ENCODE data around the gene DEK.
"Not testable (repeated sequence)": the region's sequence is repeated elsewhere in the genome, so short reads cannot be mapped to it uniquely, and the experiment has no call there.

DEK gene

GRCh38 chr6:18207949-18208348, 56.4 kb downstream of the DEK start:
- H3K4me3 ChIP-seq (ENCODE audit: low read depth, low read length), result no peak overlapping the region

- no peak overlapping the region for H3K4me3 ChIP-seq (ENCODE audit: low read depth, low read length)
These were observed 56.9 kb downstream of the DEK start for GRCh38 chr6:18207438-18207837.

- no peak overlapping the region for H3K4me3 ChIP-seq (ENCODE audit: low read depth, low read length)
These were observed 57.7 kb downstream of the DEK start for GRCh38 chr6:18206591-18206990.

GRCh38 chr6:18204691-18205090, 59.6 kb downstream of the DEK start:
- no peak overlapping the region for H3K4me3 ChIP-seq (ENCODE audit: low read depth, low read length)

- no peak overlapping the region for H3K4me3 ChIP-seq (ENCODE audit: low read depth, low read length)
These were observed 60.5 kb downstream of the DEK start for GRCh38 chr6:18203786-18204185.

- H3K4me3 ChIP-seq (ENCODE audit: low read depth, low read length), result no peak overlapping the region
These were observed 72.3 kb downstream of the DEK start for GRCh38 chr6:18192026-18192425.

GRCh38 chr6:18189196-18189595, 75.1 kb downstream of the DEK start:
- no peak overlapping the region for H3K4me3 ChIP-seq (ENCODE audit: low read depth, low read length)

DNA sequence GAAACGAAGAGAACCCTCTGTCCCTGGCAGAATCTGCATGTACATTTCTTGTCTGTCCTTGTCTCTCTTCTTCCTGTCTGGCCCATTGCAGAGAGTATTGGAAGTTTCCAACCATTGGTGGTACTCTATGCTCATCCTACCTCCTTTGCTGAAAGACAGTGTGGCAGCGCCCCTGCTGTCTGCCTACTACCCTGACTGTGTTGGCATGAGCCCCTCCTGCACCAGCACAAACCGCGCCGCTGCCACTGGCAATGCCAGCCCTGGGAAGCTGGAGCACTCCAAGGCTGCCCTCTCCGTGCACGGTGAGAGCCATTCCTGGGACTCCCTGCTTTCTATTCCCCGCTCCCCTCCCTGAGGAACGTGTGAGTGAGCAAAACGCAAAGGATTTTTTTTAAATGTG, 76.6 kb downstream of the DEK start:
- no peak overlapping the region for H3K4me3 ChIP-seq (ENCODE audit: low read depth, low read length)

- H3K4me3 ChIP-seq (ENCODE audit: low read depth, low read length), result no peak overlapping the region
These were observed 77.6 kb downstream of the DEK start for GRCh38 chr6:18186540-18187250.

DNA sequence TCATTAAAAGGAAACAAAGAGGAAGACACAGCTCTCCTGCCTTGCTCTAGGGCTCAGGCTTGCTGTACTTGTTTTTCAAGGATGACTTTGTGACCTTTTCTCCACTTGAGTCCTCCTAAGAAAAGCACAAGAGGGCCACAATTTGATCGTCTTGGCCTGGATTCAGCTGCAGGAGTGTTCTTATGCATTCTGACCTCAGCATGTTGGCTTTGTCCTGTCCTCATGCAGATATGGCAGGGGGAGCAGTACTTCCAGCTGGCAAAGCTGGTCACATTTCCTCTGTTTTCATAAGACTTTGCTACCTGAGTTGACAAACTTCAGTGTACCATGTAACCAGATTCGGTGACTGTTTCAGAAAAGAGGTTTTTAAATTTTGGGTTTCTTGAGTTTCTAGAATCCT, 78.3 kb downstream of the DEK start:
- H3K4me3 ChIP-seq (ENCODE audit: low read depth, low read length), result no peak overlapping the region

DNA sequence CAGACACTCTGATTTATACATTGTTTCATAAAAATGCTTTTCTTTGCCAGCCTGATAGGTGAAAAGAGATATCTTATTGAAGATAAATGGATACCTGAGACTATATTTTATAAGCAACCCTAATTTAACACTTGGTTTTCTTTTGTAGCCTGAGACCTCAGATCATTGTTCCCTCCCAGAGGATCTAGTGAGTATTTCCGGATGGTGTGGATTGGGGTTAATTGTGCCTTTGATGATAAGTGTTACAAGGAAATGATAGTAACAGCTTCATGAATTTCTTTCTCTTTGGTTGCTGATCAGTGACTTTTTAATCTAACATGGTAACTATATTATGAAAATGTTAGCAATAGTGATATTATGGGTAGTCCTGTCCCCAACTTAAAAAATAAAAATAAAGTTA, 78.7 kb downstream of the DEK start:
- H3K4me3 ChIP-seq (ENCODE audit: low read depth, low read length), result no peak overlapping the region

- no peak overlapping the region for H3K4me3 ChIP-seq (ENCODE audit: low read depth, low read length)
These were observed 80.6 kb downstream of the DEK start for GRCh38 chr6:18183766-18184165.

GRCh38 chr6:18182568-18182967, 81.8 kb downstream of the DEK start:
- no peak overlapping the region for H3K4me3 ChIP-seq (ENCODE audit: low read depth, low read length)

DNA sequence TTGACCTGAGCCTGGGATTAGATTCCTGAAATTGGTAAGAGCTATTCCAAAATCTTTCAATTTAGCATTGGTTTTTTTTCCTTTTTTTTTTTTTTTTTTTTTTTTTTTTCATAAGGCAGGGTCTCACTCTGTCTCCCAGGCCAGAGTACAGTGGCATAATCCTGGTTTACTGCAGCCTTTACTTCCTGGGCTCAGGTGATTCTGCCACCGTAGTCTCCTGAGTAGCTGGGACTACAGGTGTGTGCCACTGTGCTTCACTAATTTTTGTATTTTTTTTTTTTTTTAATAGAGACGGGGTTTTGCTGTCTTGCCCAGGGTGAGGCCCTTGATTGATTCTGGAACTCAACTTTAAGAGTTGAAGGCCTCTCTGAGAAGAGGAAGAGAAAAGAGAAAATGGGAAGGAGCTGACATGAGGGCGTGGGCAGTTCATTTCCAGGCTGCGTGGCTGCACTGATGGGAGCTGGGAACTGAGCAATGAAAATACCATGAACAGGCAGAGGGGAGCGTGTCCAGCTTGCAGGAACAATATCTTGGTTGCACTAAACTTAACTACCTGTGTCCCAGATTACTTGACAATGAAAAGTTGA, 84.5 kb downstream of the DEK start:
- no peak overlapping the region for H3K4me3 ChIP-seq (ENCODE audit: low read depth, low read length)

- H3K4me3 ChIP-seq (ENCODE audit: low read depth, low read length), result no peak overlapping the region
These were observed 85.2 kb downstream of the DEK start for GRCh38 chr6:18178960-18179615.

- no peak overlapping the region for H3K4me3 ChIP-seq (ENCODE audit: low read depth, low read length)
These were observed 86.9 kb downstream of the DEK start for GRCh38 chr6:18177286-18177965.

DNA sequence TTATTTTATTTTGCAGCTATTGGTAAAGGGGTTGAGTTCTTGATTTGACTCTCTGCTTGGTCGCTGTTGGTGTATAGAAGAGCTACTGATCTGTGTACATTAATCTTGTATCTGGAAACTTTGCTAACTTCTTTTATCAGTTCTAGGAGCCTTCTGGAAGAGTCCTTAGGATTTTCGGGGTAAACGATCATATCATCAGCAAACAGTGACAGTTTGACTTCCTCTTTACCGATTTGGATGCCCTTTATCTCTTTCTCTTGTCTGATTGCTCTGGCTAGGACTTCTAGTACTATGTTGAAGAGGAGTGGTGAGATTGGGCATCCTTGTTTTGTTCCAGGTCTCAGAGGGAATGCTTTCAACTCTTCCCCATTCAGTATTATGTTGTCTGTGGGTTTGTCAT, 88.1 kb downstream of the DEK start:
- not testable (repeated sequence) for H3K4me3 ChIP-seq (ENCODE audit: low read depth, low read length)
